H9 (cell line): ENCODE results near the gene PROM1. TPM values are rescaled to one million over a fixed set of nuclear protein-coding genes. Genes with fewer than 3 reads are reported as not detected.

ENCODE experiments used
- DNase-seq: peaks from one replicate; pipeline ENCODE4 v3.0.0-alpha.2; 2017
- H2AFZ ChIP-seq: one replicate; pipeline ENCODE4 v1.6.1; 2013; ENCODE audit warnings: mild to moderate bottlenecking, low read length, control low read depth, moderate library complexity
- H2AK5ac ChIP-seq: 2 replicates; pipeline ENCODE4 v1.6.1; 2013; ENCODE audit warnings: low read length, control low read depth, mixed read lengths; ENCODE audit not compliant: insufficient read length
- H2BK120ac ChIP-seq: one replicate; pipeline ENCODE4 v1.6.1; 2013; ENCODE audit warnings: low read depth, mild to moderate bottlenecking, low read length, control low read depth, inconsistent platforms; ENCODE audit not compliant: poor library complexity, severe bottlenecking
- H2BK12ac ChIP-seq: 2 replicates; pipeline ENCODE4 v1.6.1; 2013; ENCODE audit warnings: low read length, control low read depth, mixed read lengths, low read depth; ENCODE audit not compliant: insufficient read length
- H2BK15ac ChIP-seq: 2 replicates; pipeline ENCODE4 v1.6.1; 2013; ENCODE audit warnings: low read depth, low read length, control low read depth
- H2BK20ac ChIP-seq: one replicate; pipeline ENCODE4 v1.6.1; 2013; ENCODE audit warnings: low read depth, mild to moderate bottlenecking, low read length, control low read depth, inconsistent platforms; ENCODE audit not compliant: poor library complexity, severe bottlenecking
- H2BK5ac ChIP-seq: 2 replicates; pipeline ENCODE4 v1.6.1; 2013; ENCODE audit warnings: low read length, control low read depth, mixed read lengths; ENCODE audit not compliant: insufficient read length
- H3K14ac ChIP-seq: 2 replicates; pipeline ENCODE4 v1.6.1; 2013; ENCODE audit warnings: low read length, control low read depth; ENCODE audit not compliant: insufficient read depth
- H3K18ac ChIP-seq: 2 replicates; pipeline ENCODE4 v1.6.1; 2013; ENCODE audit warnings: low read depth, mild to moderate bottlenecking, mixed read lengths, low read length, control low read depth; ENCODE audit not compliant: insufficient read length
- H3K23ac ChIP-seq: 2 replicates; pipeline ENCODE4 v1.6.1; 2013; ENCODE audit warnings: low read length, control low read depth, mixed read lengths, low read depth; ENCODE audit not compliant: insufficient read length
- H3K23me2 ChIP-seq: 2 replicates; pipeline ENCODE4 v1.6.1; 2013; ENCODE audit warnings: low read depth, mild to moderate bottlenecking, mixed read lengths, low read length, control low read depth; ENCODE audit not compliant: insufficient read length, poor library complexity, severe bottlenecking
- H3K27ac ChIP-seq: 2 replicates; pipeline ENCODE4 v1.5.1; 2013; ENCODE audit warnings: low read length, control low read depth, mixed read lengths, low read depth; ENCODE audit not compliant: insufficient read length
- H3K27me3 ChIP-seq: 2 replicates; pipeline ENCODE4 v1.6.1; 2013; ENCODE audit warnings: low read length, control low read depth, inconsistent platforms; ENCODE audit not compliant: insufficient read depth
- H3K4ac ChIP-seq: 2 replicates; pipeline ENCODE4 v1.6.1; 2013; ENCODE audit warnings: low read depth, mild to moderate bottlenecking, control low read depth, inconsistent platforms, low read length, moderate library complexity
- H3K4me1 ChIP-seq: 2 replicates; pipeline ENCODE4 v1.6.1; 2013; ENCODE audit warnings: low read length, control low read depth, inconsistent platforms; ENCODE audit not compliant: insufficient read depth
- H3K4me2 ChIP-seq: 2 replicates; pipeline ENCODE4 v1.6.1; 2013; ENCODE audit warnings: low read length, control low read depth, mixed read lengths; ENCODE audit not compliant: insufficient read length, insufficient read depth
- H3K56ac ChIP-seq: 2 replicates; pipeline ENCODE4 v1.6.1; 2013; ENCODE audit warnings: low read depth, mild to moderate bottlenecking, mixed read lengths, low read length, control low read depth; ENCODE audit not compliant: insufficient read length
- H3K79me1 ChIP-seq: 2 replicates; pipeline ENCODE4 v1.6.1; 2013; ENCODE audit warnings: low read depth, mild to moderate bottlenecking, moderate library complexity, low read length, control low read depth, inconsistent platforms; ENCODE audit not compliant: insufficient read depth, poor library complexity, severe bottlenecking
- H3K79me2 ChIP-seq: 2 replicates; pipeline ENCODE4 v1.6.1; 2013; ENCODE audit warnings: low read length, control low read depth, inconsistent platforms; ENCODE audit not compliant: insufficient read depth
- H3K9ac ChIP-seq: 2 replicates; pipeline ENCODE4 v1.6.1; 2013; ENCODE audit warnings: low read length, control low read depth, mixed read lengths; ENCODE audit not compliant: insufficient read length; ENCODE audit errors: extremely low read depth
- H3K9me3 ChIP-seq: one replicate; pipeline ENCODE4 v1.6.1; 2013; ENCODE audit warnings: low read depth, low read length, inconsistent platforms; ENCODE audit not compliant: control insufficient read depth
- H3T11ph ChIP-seq: one replicate; pipeline ENCODE4 v1.6.1; 2013; ENCODE audit warnings: mild to moderate bottlenecking, low read length, control low read depth, inconsistent platforms
- H4K20me1 ChIP-seq: one replicate; pipeline ENCODE4 v1.6.1; 2013; ENCODE audit not compliant: control insufficient read depth, insufficient read length, insufficient read depth
- H4K5ac ChIP-seq: 2 replicates; pipeline ENCODE4 v1.6.1; 2013; ENCODE audit warnings: low read depth, mild to moderate bottlenecking, mixed read lengths, low read length, control low read depth; ENCODE audit not compliant: insufficient read length
- H4K8ac ChIP-seq: replicated peaks from 2 replicates; pipeline ENCODE4 v1.6.1; 2013; ENCODE audit warnings: low read length, control low read depth, mixed read lengths, low read depth; ENCODE audit not compliant: insufficient read length
- H4K91ac ChIP-seq: 2 replicates; pipeline ENCODE4 v1.6.1; 2013; ENCODE audit warnings: low read depth, mild to moderate bottlenecking, moderate library complexity, mixed read lengths, low read length, control low read depth; ENCODE audit not compliant: insufficient read length
- H3K27ac Mint-ChIP-seq, 3 experiments: 2 replicates in 2 of 3; 3 replicates in 1 of 3; pipeline ENCODE4 v1.8.0; 2020 to 2021; ENCODE audit warnings: mixed read lengths in 3 of 3, mild to moderate bottlenecking in 1 of 3, moderate library complexity in 1 of 3
- H3K27me3 Mint-ChIP-seq: 2 replicates; pipeline ENCODE4 v1.8.0; 2021; ENCODE audit warnings: low read depth, mild to moderate bottlenecking, moderate library complexity, mixed read lengths
- H3K36me3 Mint-ChIP-seq, 3 experiments: 2 replicates in 2 of 3; 3 replicates in 1 of 3; pipeline ENCODE4 v1.8.0; 2020 to 2021; ENCODE audit warnings: low read depth in 3 of 3, mixed read lengths in 3 of 3; ENCODE audit not compliant: insufficient read depth in 1 of 3
- H3K4me1 Mint-ChIP-seq, 2 experiments: 2 replicates each; pipeline ENCODE4 v1.8.0; 2020; ENCODE audit warnings: mixed read lengths in 2 of 2
- H3K4me3 Mint-ChIP-seq, 2 experiments: 2 replicates in 1 of 2; 3 replicates in 1 of 2; pipeline ENCODE4 v1.8.0; 2020 to 2021; ENCODE audit warnings: mild to moderate bottlenecking in 2 of 2, mixed read lengths in 2 of 2, moderate library complexity in 1 of 2
- H3K9me3 Mint-ChIP-seq, 2 experiments: 2 replicates in 1 of 2; 3 replicates in 1 of 2; pipeline ENCODE4 v1.8.0; 2020; ENCODE audit warnings: mild to moderate bottlenecking in 2 of 2, mixed read lengths in 2 of 2, moderate library complexity in 1 of 2
- WGBS: extraction: QIAGEN DNeasy Blood & Tissue Kit; methylation state at CpG from one replicate; pipeline ENCODE4 v1.1.7; 2013; ENCODE audit warnings: missing lambda C conversion rate, low lambda C conversion rate, mixed read lengths; ENCODE audit not compliant: insufficient read length; ENCODE audit errors: extremely low coverage; 5-methylcytosine and 5-hydroxymethylcytosine counted together
- total RNA-seq: library from RNA; stranded (reverse); gene quantifications from 2 replicates; pipeline ENCODE4 v1.2.1, GENCODE V29; 2021
- TF ChIP-seq, protein P1 (sequence below): fragments of 200-600 bp; sonication (generic); conservative IDR thresholded peaks from 3 replicates; pipeline ENCODE4 v1.8.0; 2021; ENCODE audit warnings: antibody characterized with exemption, mild to moderate bottlenecking

Gene PROM1
- total RNA-seq, 1 experiment from 2014 or later: 98.3 TPM

- no peak overlapping the region for H3K18ac ChIP-seq
- H3K9me3 Mint-ChIP-seq: no peaks in the 10 kb centered on the region
- no CpG with 5 or more reads among the region's 3 CpGs for WGBS
- H3K4me1 ChIP-seq: peaks cover 13% of the 10 kb centered on the region
- no peaks in the 10 kb centered on the region for H3K79me1 ChIP-seq
- H2AFZ ChIP-seq: no peak overlapping the region
- DNase-seq: no peak
- H4K5ac ChIP-seq: no peak overlapping the region
- H2BK15ac ChIP-seq: no peak overlapping the region
- no peaks in the 10 kb centered on the region for H3K9me3 ChIP-seq
- H3K27ac ChIP-seq: no peak overlapping the region
- H2BK120ac ChIP-seq: no peak overlapping the region
- H3K27me3 ChIP-seq: no peaks in the 10 kb centered on the region
- H2BK12ac ChIP-seq: no peak overlapping the region
- H3K4ac ChIP-seq: no peak overlapping the region
- H3K9ac ChIP-seq: no peak overlapping the region
- no peak overlapping the region for H3K14ac ChIP-seq
- no peaks in the 10 kb centered on the region for H3K23me2 ChIP-seq
- H4K8ac ChIP-seq: no peak overlapping the region
- no peak overlapping the region for H2BK5ac ChIP-seq
- H2AK5ac ChIP-seq: no peak overlapping the region
- H3K4me2 ChIP-seq: no peak overlapping the region
- H3K56ac ChIP-seq: no peak overlapping the region
- H3T11ph ChIP-seq: no peak overlapping the region
- H4K91ac ChIP-seq: no peak overlapping the region
- no peak overlapping the region for H2BK20ac ChIP-seq
- H4K20me1 ChIP-seq: no peaks in the 10 kb centered on the region
- H3K27ac Mint-ChIP-seq: peak overlapping the region in 1 of 3 experiments; percentile 86; a peak in 1 of 7 replicates
- no peak overlapping the region for H3K4me3 Mint-ChIP-seq
- peaks cover 15 to 74% (median 46%) of the 10 kb centered on the region in 3 experiments for H3K36me3 Mint-ChIP-seq
- TF ChIP-seq, protein P1, sequence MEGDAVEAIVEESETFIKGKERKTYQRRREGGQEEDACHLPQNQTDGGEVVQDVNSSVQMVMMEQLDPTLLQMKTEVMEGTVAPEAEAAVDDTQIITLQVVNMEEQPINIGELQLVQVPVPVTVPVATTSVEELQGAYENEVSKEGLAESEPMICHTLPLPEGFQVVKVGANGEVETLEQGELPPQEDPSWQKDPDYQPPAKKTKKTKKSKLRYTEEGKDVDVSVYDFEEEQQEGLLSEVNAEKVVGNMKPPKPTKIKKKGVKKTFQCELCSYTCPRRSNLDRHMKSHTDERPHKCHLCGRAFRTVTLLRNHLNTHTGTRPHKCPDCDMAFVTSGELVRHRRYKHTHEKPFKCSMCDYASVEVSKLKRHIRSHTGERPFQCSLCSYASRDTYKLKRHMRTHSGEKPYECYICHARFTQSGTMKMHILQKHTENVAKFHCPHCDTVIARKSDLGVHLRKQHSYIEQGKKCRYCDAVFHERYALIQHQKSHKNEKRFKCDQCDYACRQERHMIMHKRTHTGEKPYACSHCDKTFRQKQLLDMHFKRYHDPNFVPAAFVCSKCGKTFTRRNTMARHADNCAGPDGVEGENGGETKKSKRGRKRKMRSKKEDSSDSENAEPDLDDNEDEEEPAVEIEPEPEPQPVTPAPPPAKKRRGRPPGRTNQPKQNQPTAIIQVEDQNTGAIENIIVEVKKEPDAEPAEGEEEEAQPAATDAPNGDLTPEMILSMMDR: no peak
- H3K79me2 ChIP-seq: peaks cover 9% of the 10 kb centered on the region; the same call in 1 of the 2 replicates
- peaks cover 56 to 64% of the 10 kb centered on the region in 2 experiments for H3K4me1 Mint-ChIP-seq
- H3K27me3 Mint-ChIP-seq: no peaks in the 10 kb centered on the region
- no peak overlapping the region for H3K23ac ChIP-seq
Observed at GRCh38 chr4:16070203-16070602, 13.6 kb downstream of the PROM1 start.
